IMR-90 (cell line): ENCODE measurements around the gene RPTOR. TPM values are rescaled to one million over a fixed set of nuclear protein-coding genes. Genes with fewer than 3 reads are reported as not detected.
A peak's percentile ranks its signal among the peaks of the same experiment; 100 is the strongest.

Source experiments
- ATAC-seq: fragments of 200-7000 bp; cut with Tn5 transposase; 2 replicates; pipeline ENCODE4 v1.9.1; 2020; ENCODE audit warnings: low read depth, mild to moderate bottlenecking, moderate library complexity
- BruUV-seq: library from RNA; stranded (reverse); fragments of 400-500 nt; replicated peaks from 2 replicates; lab custom pipeline; 2021; lab: Mats Ljungman, UMichigan
- CTCF ChIA-PET: fragments of 300-600 bp; formaldehyde crosslinking; extraction: SDS; loops from one replicate; lab custom pipeline; 2021; ENCODE audit warnings: antibody characterized with exemption; lab: Yijun Ruan, JAX
- POLR2A ChIA-PET: fragments of 300-600 bp; sonication (Branson Sonifier 250); formaldehyde crosslinking; loops from one replicate; lab custom pipeline; 2022; ENCODE audit warnings: antibody characterized with exemption; ENCODE audit not compliant: unreplicated experiment; lab: Charles Lee
- DNase-seq: peaks from one replicate; pipeline ENCODE4 v3.0.0; 2013
- H2AFZ ChIP-seq: replicated peaks from 2 replicates; pipeline ENCODE3; 2013; ENCODE audit warnings: low read length, mild to moderate bottlenecking; ENCODE audit not compliant: poor library complexity
- H2AK5ac ChIP-seq: 2 replicates; pipeline ENCODE4 v1.6.1; 2013; ENCODE audit warnings: low read depth, low read length, inconsistent platforms
- H2AK9ac ChIP-seq: replicated peaks from 2 replicates; pipeline ENCODE3; 2013; ENCODE audit warnings: mild to moderate bottlenecking, low read depth, low read length, moderate library complexity; ENCODE audit not compliant: poor library complexity
- H2BK120ac ChIP-seq: 2 replicates; pipeline ENCODE4 v1.6.1; 2013; ENCODE audit warnings: low read depth, low read length, inconsistent platforms
- H2BK15ac ChIP-seq: 3 replicates; pipeline ENCODE4 v1.6.1; 2013; ENCODE audit warnings: low read depth, low read length, inconsistent platforms
- H2BK20ac ChIP-seq: 2 replicates; pipeline ENCODE4 v1.6.1; 2013; ENCODE audit warnings: low read depth, mild to moderate bottlenecking, inconsistent platforms, low read length, moderate library complexity
- H2BK5ac ChIP-seq: 2 replicates; pipeline ENCODE4 v1.6.1; 2013; ENCODE audit warnings: mild to moderate bottlenecking, low read depth, low read length, inconsistent platforms; ENCODE audit not compliant: poor library complexity, severe bottlenecking
- H3K14ac ChIP-seq: replicated peaks from 2 replicates; pipeline ENCODE4 v1.6.1; 2013; ENCODE audit warnings: low read depth, low read length, inconsistent platforms
- H3K18ac ChIP-seq: 2 replicates; pipeline ENCODE4 v1.6.1; 2013; ENCODE audit warnings: low read depth, low read length, control low read depth
- H3K23ac ChIP-seq: 2 replicates; pipeline ENCODE4 v1.6.1; 2013; ENCODE audit warnings: low read depth, low read length, inconsistent platforms
- H3K27ac ChIP-seq: 2 replicates; pipeline ENCODE4 v1.5.1; 2013; ENCODE audit warnings: mild to moderate bottlenecking, control low read depth, low read length; ENCODE audit not compliant: insufficient read depth
- H3K27me3 ChIP-seq: 2 replicates; pipeline ENCODE4 v1.6.1; 2013; ENCODE audit warnings: low read length; ENCODE audit not compliant: control insufficient read depth, insufficient read depth
- H3K36me3 ChIP-seq: 2 replicates; pipeline ENCODE4 v1.6.1; 2013; ENCODE audit warnings: low read length, mixed read lengths; ENCODE audit not compliant: control insufficient read depth, insufficient read depth
- H3K4ac ChIP-seq: 2 replicates; pipeline ENCODE4 v1.6.1; 2013; ENCODE audit warnings: low read depth, low read length, inconsistent platforms
- H3K4me1 ChIP-seq: 2 replicates; pipeline ENCODE4 v1.6.1; 2013; ENCODE audit warnings: low read length, mixed read lengths; ENCODE audit not compliant: control insufficient read depth, insufficient read depth
- H3K4me2 ChIP-seq: 2 replicates; pipeline ENCODE4 v1.6.1; 2013; ENCODE audit warnings: low read depth, mild to moderate bottlenecking, control low read depth, low read length, moderate library complexity
- H3K4me3 ChIP-seq: 2 replicates; pipeline ENCODE4 v1.5.1; 2013; ENCODE audit warnings: low read depth, mild to moderate bottlenecking, control low read depth, low read length, moderate library complexity; ENCODE audit not compliant: insufficient read depth
- H3K56ac ChIP-seq: 2 replicates; pipeline ENCODE4 v1.6.1; 2013; ENCODE audit warnings: low read length, inconsistent platforms; ENCODE audit not compliant: insufficient read depth; ENCODE audit errors: extremely low read depth
- H3K79me1 ChIP-seq, 2 experiments: 2 replicates each; pipeline ENCODE4 v1.6.1; 2013; ENCODE audit warnings: low read length in 2 of 2, inconsistent platforms in 1 of 2, low read depth in 1 of 2
- H3K9ac ChIP-seq: 2 replicates; pipeline ENCODE4 v1.6.1; 2013; ENCODE audit warnings: low read depth, low read length, control low read depth
- H3K9me1 ChIP-seq: 2 replicates; pipeline ENCODE4 v1.6.1; 2013; ENCODE audit warnings: low read length, inconsistent platforms; ENCODE audit not compliant: insufficient read depth
- H3K9me3 ChIP-seq: 2 replicates; pipeline ENCODE4 v1.6.1; 2013; ENCODE audit warnings: low read length; ENCODE audit not compliant: control insufficient read depth, insufficient read depth
- H4K20me1 ChIP-seq: 2 replicates; pipeline ENCODE4 v1.6.1; 2013; ENCODE audit warnings: low read length, inconsistent platforms; ENCODE audit not compliant: insufficient read depth
- H4K5ac ChIP-seq: 2 replicates; pipeline ENCODE4 v1.6.1; 2013; ENCODE audit warnings: mild to moderate bottlenecking, low read depth, low read length, control low read depth
- H4K8ac ChIP-seq, 2 experiments: 2 replicates each; pipeline ENCODE4 v1.6.1; 2013; ENCODE audit warnings: low read depth in 2 of 2, low read length in 2 of 2, control low read depth in 1 of 2, inconsistent platforms in 1 of 2
- H4K91ac ChIP-seq: 2 replicates; pipeline ENCODE4 v1.6.1; 2013; ENCODE audit warnings: low read depth, low read length, inconsistent platforms; ENCODE audit not compliant: insufficient read depth
- BHLHE40 ChIP-seq: fragments of 150-350 bp; IDR thresholded peaks from 2 replicates; pipeline ENCODE4 v1.6.1; 2016; ENCODE audit warnings: mild to moderate bottlenecking, low read depth, low read length
- CEBPB ChIP-seq: IDR thresholded peaks from 2 replicates; pipeline ENCODE4 v1.6.1; 2012; ENCODE audit warnings: low read depth, low read length, improper control_type of control experiment
- CHD1 ChIP-seq: IDR thresholded peaks from 2 replicates; pipeline ENCODE4 v1.6.1; 2012; ENCODE audit warnings: low read depth, low read length, improper control_type of control experiment
- CTCF ChIP-seq: conservative IDR thresholded peaks from 2 replicates; pipeline ENCODE4 v1.5.1; 2012; ENCODE audit warnings: mild to moderate bottlenecking, low read depth, low read length, improper control_type of control experiment
- ELK1 ChIP-seq: fragments of 150-350 bp; IDR thresholded peaks from 2 replicates; pipeline ENCODE4 v1.6.1; 2016; ENCODE audit warnings: low read depth, mild to moderate bottlenecking, low read length, moderate library complexity, borderline replicate concordance
- MAFK ChIP-seq: IDR thresholded peaks from 2 replicates; pipeline ENCODE4 v1.6.1; 2012; ENCODE audit warnings: low read depth, low read length, improper control_type of control experiment
- MAZ ChIP-seq: IDR thresholded peaks from 2 replicates; pipeline ENCODE4 v1.6.1; 2012; ENCODE audit warnings: low read depth, mild to moderate bottlenecking, low read length, improper control_type of control experiment, moderate library complexity, borderline replicate concordance
- MXI1 ChIP-seq: IDR thresholded peaks from 2 replicates; pipeline ENCODE4 v1.6.1; 2012; ENCODE audit warnings: low read depth, mild to moderate bottlenecking, low read length, moderate library complexity, borderline replicate concordance
- NFE2L2 ChIP-seq: fragments of 150-350 bp; IDR thresholded peaks from 2 replicates; pipeline ENCODE4 v1.6.1; 2016; ENCODE audit warnings: low read depth, mild to moderate bottlenecking, low read length
- POLR2A ChIP-seq: IDR thresholded peaks from 2 replicates; pipeline ENCODE4 v1.6.1; 2012; ENCODE audit warnings: mild to moderate bottlenecking, low read depth, low read length
- RAD21 ChIP-seq: IDR thresholded peaks from 2 replicates; pipeline ENCODE4 v1.6.1; 2012; ENCODE audit warnings: low read length, improper control_type of control experiment
- RCOR1 ChIP-seq: IDR thresholded peaks from 2 replicates; pipeline ENCODE4 v1.6.1; 2012; ENCODE audit warnings: mild to moderate bottlenecking, low read length, improper control_type of control experiment; ENCODE audit not compliant: insufficient replicate concordance
- RFX5 ChIP-seq: IDR thresholded peaks from 2 replicates; pipeline ENCODE4 v1.8.0; 2012; ENCODE audit warnings: low read depth, mild to moderate bottlenecking, low read length, moderate library complexity
- SMC3 ChIP-seq: fragments of 150-350 bp; IDR thresholded peaks from 2 replicates; pipeline ENCODE4 v1.6.1; 2016; ENCODE audit warnings: low read depth, mild to moderate bottlenecking, antibody characterized with exemption, low read length, moderate library complexity
- USF2 ChIP-seq: fragments of 150-350 bp; IDR thresholded peaks from 2 replicates; pipeline ENCODE4 v1.6.1; 2017; ENCODE audit warnings: mild to moderate bottlenecking, antibody characterized with exemption, low read length, low read depth
- WGBS, 2 experiments: methylation state at CpG; one replicate each; pipeline versions ENCODE4 v1.1.5 to v1.1.7; 2013; ENCODE audit warnings: missing lambda C conversion rate in 2 of 2; ENCODE audit not compliant: insufficient read length in 1 of 2; ENCODE audit errors: extremely low coverage in 2 of 2; 5-methylcytosine and 5-hydroxymethylcytosine counted together
- dilution Hi-C: fragments of 300-500 bp; cut with HindIII; formaldehyde crosslinking; loops from one replicate; pipeline ENCODE4 v1.14.3; 2018; ENCODE audit warnings: low sequenced_read_pairs; ENCODE audit not compliant: unreplicated experiment
- in situ Hi-C: fragments of 300-500 bp; cut with MboI; formaldehyde crosslinking; loops from 3 replicates; pipeline ENCODE4 v1.14.3; 2019; ENCODE audit warnings: low sequenced_read_pairs, inconsistent platforms, mixed read lengths
- intact Hi-C: fragments of 100-400 bp; cut with micrococcal nuclease; formaldehyde crosslinking; loops from 2 replicates; pipeline ENCODE4 v1.10.0; 2022
- polyA plus RNA-seq, 3 experiments: library from polyadenylated mRNA; depleted of rRNA; stranded (reverse); fragments of >200 nt; gene quantifications; 2 replicates each; pipeline ENCODE4 v1.2.3, GENCODE V29; 2012; ENCODE audit warnings: low replicate concordance in 1 of 3
- total RNA-seq: library from RNA; depleted of rRNA; stranded (reverse); fragments of >200 nt; gene quantifications from 2 replicates; pipeline ENCODE4 v1.2.3, GENCODE V29; 2012

Gene RPTOR
- total and polyA plus RNA-seq, 2 of the 4 experiments (the other 2 are of a cell fraction): 10.8 to 14.7 TPM

GRCh38 chr17:80742581-80743180, 198.0 kb downstream of the RPTOR start:
- H2AK5ac ChIP-seq: peak overlapping the region; percentile 20; the same call in 1 of the 2 replicates
- H2AK9ac ChIP-seq: no peak overlapping the region
- POLR2A ChIA-PET: no interaction called here
- H4K5ac ChIP-seq: no peak overlapping the region
- peaks cover 6% of the 10 kb centered on the region for H3K36me3 ChIP-seq
- H4K91ac ChIP-seq: no peak overlapping the region
- H2BK15ac ChIP-seq: peak overlapping the region; percentile 44; the same call in 1 of the 3 replicates
- in situ Hi-C loops: no loop called here
- peaks cover 15% of the 10 kb centered on the region; the same call in 1 of the 2 replicates for H3K9me1 ChIP-seq
- dilution Hi-C loops: no loop called here
- H3K4me1 ChIP-seq: peaks cover 5% of the 10 kb centered on the region
- H3K4me3 ChIP-seq: no peak overlapping the region
- DNase-seq (no peak), ATAC-seq (no peak; the same call in 1 of the 2 replicates)
- H3K56ac ChIP-seq: no peak overlapping the region
- peaks cover 4% of the 10 kb centered on the region for H3K9me3 ChIP-seq
- BruUV-seq: no TSS peak
- H2AFZ ChIP-seq: no peak overlapping the region
- no peak overlapping the region; the same call in 1 of the 2 replicates for H2BK120ac ChIP-seq
- H3K23ac ChIP-seq: peak overlapping the region; percentile 49; the same call in 1 of the 2 replicates
- H3K18ac ChIP-seq: no peak overlapping the region; the same call in 1 of the 2 replicates
- no peaks in the 10 kb centered on the region for H3K27me3 ChIP-seq
- no peaks in the 10 kb centered on the region for H4K20me1 ChIP-seq
- H2BK20ac ChIP-seq: no peak overlapping the region
- peaks cover 8 to 33% of the 10 kb centered on the region in 2 experiments; a peak in 3 of 4 replicates for H3K79me1 ChIP-seq
- H3K27ac ChIP-seq: no peak overlapping the region
- intact Hi-C loops: no loop called here
- H4K8ac ChIP-seq: peak overlapping the region in 1 of 2 experiments; percentile 34; a peak in 1 of 4 replicates
- peak overlapping the region; percentile 41 for H2BK5ac ChIP-seq
- H3K4ac ChIP-seq: 0 out of 2 replicates have a peak overlapping the region, but pooled peaks have one; percentile 15
- CTCF ChIA-PET: interaction anchor here (0.6 kb wide), 1 partner anchor 52 kb away, joined by 5 read pairs; no protein-coding TSS in a partner anchor
- H3K4me2 ChIP-seq: no peak overlapping the region
- H3K14ac ChIP-seq: peak overlapping the region; percentile 77
- WGBS, 2 experiments: 61% methylated on average over 4 of the region's 7 CpGs; no CpG with 5 or more reads in 1 of the 2 experiments
- H3K9ac ChIP-seq: no peak overlapping the region
- TF ChIP-seq RCOR1: no peak
- no peak for TF ChIP-seq ELK1
- TF ChIP-seq NFE2L2: no peak
- no peak for TF ChIP-seq MXI1
- TF ChIP-seq RAD21: no peak
- no peak for TF ChIP-seq CHD1
- TF ChIP-seq POLR2A: no peak
- TF ChIP-seq BHLHE40: no peak
- TF ChIP-seq MAFK: no peak
- no peak for TF ChIP-seq MAZ
- no peak for TF ChIP-seq SMC3
- TF ChIP-seq USF2: no peak
- TF ChIP-seq CEBPB: no peak
- no peak for TF ChIP-seq RFX5
- TF ChIP-seq CTCF: no peak
